ENCODE data around the gene IL17RB.

The IL17RB gene

DNA sequence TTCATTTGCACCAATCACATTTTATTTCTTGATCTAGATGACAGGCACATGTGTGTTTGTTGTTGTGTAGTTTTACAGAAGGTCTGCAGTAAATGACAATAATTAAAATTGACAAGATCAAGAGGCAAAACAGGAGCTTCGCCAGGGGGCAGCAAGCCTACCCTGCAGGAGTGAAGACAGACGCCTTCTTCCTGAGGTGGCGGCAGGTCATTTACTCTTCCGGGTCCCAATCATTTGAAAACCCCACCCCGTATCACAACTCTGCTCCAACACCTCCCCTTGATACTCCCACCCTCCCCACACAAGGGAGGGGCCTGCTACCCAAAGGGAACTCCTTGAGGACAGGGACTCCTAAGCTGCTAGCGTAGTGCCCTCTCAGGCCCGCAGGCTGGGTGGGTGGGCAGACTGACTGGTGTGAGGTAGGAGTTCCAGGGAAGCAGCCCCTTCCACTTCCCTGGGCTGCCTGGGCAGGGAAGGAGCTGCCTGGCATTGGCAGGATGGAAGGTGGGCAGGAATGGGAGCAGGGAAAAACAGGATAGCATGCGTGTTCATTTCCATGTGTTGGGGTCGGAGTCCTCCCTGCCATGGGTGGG lies 13.2 kb upstream of the IL17RB start:
- ATAC-seq (no peak), DNase-seq (no peak)

DNA sequence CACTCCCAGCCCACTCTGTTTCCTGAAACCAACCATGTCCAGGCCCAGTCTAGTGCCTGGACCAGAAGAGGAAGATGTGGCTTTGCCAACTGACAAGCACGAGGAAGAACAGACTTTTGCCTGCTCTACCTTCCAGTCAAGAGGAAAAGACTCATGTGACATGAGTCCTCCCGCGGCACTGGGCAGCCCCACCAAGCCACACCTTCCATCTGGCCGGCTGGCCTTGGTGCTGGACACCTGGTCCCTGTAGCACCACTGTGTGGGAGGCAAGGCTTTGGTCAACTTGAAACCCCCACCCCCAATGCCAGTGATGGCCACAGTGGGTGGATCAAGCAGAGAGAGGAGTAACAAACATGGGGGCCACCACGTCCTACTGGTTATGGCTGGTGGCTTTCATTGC lies 12.7 kb upstream of the IL17RB start:
- ATAC-seq (no peak), DNase-seq (no peak)

DNA sequence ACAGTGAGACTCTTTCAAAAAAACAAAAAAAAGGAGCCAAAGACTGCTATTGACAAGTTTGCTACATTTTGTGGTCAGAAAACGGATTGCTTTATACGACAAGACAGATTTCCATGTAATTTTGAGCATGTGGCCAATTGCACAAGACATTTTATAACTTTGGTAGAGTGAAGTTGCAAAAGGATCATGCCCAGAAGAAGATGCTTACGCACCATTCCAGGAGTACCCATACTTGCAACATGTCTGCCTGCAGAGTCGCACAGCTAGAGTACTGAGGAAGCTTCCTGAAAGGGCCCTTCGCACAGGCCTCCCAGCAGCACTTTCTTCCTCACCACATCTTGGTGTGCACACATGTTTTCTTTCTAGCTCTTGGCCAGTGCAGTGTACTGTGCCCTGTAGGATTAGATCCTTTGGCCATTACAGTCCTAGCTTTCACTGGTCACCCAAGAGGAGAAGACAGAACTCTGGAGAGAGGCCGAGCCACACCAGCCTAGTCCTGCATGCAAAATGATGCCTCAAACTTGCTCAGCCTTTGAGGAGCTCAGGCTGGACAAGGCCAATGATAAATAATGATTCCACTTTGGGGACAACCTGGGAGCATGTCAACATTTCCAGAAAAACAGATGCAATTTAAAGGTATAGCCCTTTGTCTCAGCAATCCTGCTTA lies 11.8 kb upstream of the IL17RB start:
- DNase-seq (no peak), ATAC-seq (no peak)

DNA sequence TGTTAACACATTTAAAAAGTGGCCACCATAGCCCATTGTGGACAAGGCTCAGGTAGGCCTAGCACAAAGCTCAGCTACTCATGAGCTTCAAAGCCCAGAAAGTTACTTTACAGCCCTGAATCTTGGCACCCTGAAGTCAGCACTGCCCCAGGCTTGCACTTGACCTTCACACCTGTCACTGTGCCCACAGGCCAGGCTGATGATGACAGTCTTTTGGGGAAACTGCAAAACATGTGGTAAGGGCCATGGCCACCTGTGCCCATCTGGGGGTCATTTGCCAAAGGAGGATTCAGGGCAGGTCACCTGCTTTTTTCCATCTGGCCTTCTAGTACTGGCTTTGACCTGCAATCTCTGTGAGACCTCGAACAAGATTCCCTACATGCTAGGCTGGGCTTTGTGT lies 11.1 kb upstream of the IL17RB start:
- DNase-seq: no peak
- no peak for ATAC-seq

- no peak for ATAC-seq
These were observed 10.1 kb upstream of the IL17RB start for GRCh38 chr3:53836084-53836872.

DNA sequence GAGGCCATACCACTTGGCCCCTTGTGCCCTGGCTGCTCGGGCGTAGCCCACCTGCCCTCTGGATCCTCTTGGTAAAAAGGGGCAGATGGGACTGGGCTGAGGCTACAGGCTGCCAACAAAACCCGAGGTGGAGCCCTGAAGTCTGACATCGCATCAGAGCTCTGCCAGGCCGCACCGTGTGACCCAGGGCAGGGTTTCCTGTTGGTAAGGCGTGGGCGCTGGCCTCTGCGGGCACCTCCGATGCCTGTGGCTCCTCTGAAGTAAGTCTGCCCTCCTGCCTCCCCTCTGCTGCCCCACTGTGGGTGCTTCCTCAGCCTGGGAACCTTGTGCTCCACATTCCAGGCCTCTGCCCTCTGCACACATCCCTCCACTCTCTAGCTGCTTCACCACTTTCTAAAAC lies 9.0 kb upstream of the IL17RB start:
- DNase-seq (peak; percentile 10), ATAC-seq (no peak)

More at GRCh38 chr3:53836084-53836872, 10.1 kb upstream of the IL17RB start:
- no peak for DNase-seq

- ATAC-seq: no peak
- no peak for DNase-seq
These were observed 5.1 kb upstream of the IL17RB start for GRCh38 chr3:53841296-53841695.

GRCh38 chr3:53842436-53843194 lies 3.8 kb upstream of the IL17RB start:
- DNase-seq (no peak), ATAC-seq (no peak)

DNA sequence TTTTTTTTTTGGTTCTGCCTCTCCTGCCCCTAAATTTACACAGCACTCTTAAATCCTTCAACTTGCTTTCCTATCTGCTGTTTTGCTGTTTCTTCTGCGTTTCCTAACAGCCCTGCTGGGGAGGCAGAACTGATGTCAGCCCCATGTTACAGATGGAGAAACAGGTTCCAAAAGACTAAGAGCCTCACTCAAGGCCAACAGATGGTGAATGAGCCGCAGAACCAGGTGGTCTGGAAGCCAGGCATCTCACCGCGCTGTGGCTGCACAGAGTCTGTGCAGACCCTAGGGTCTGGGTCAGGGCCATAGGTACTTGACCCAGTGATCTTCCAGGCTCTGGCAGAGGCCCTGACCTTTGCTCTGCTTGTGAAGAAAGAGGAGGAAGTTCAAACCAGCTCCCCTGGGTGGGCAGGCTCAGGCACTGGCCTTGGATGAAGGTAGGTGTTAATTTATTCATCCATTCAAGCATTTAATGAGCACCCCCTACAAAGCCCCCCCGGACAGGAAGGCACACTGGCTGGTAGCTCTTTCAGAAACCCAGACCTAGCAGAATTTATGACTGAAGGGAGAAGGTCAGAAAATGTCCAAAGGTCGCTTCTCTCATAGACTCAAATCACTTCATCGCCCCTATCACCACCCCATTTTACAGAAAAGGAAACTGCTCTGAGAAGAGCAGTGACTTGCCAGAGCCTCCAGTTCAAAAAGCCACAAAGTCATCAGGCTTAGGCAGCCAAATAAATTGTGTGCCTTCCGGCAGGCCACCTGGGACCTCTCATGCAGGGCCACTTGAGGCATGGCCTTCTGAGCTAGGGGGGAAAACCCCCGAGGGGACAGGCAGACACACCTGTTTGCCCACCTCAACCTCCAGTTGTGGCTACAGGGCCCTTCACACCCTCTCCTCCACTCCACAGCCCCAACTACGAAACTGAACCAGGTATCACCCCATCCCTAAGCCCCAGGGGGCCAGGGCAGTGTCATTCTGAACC lies 2.9 kb upstream of the IL17RB start:
- ATAC-seq (no peak), DNase-seq (no peak)

DNA sequence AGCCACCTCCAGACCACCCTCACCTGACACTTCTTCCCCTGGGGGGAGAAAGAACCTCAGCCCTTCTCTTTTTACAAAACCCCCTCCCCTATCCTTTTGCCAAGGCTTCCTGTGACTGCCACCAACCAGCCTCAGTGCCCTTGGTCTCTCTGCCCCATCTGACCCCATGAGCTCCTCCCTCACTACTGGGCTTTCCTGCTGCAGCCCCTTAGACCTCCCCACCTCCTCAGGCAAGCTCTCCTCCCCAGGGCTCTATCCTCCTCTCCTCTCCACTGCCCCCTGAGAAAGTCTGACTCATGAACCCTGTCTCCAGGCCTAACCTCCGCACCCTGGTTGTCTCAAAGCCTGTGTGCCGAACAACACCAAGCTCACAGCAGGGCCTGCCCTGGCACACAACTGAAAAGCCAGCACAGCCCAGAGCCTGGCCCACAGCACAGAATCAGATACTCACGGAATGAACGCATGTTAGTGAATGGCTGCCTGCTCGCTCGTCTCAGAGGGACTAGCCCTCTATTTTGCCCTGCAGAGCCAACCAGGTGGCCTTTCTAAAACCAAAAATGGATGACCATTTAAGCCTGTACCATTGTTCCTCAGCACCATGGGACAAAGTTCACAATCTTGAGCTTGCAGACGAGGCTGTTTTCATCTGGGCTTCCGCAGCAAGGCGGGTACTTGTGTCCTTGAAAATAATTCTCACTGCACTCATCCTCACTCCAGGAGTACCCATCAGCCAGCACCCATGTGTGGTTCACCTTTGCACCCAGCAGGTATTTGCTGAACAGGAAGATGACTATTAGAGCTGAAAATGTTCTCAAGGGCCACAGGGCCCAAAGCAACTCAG lies 1.9 kb upstream of the IL17RB start:
- DNase-seq: no peak
- no peak for ATAC-seq

- peak; percentile 16 for DNase-seq
- ATAC-seq: no peak
These were observed 1.1 kb upstream of the IL17RB start for GRCh38 chr3:53845103-53845880.

- no peak for DNase-seq
These were observed 561 bp upstream of the IL17RB start for GRCh38 chr3:53845881-53846133.

DNA sequence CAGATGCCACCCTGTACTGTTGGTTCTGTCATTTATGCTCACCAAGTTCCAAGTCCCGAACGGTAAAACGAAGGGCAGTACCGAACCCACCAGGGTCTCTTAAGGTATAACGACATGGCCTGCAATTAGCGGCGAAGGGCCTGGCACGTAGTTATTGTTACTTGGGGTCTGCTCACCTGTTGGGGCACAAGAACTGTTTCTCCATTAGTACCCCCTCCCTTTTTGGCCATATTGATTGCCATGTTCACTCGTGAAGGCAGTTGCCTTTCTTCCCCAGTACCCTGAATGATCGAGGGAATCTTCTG lies 435 bp downstream of the IL17RB start:
- ATAC-seq (no peak), DNase-seq (no peak)

More at GRCh38 chr3:53845881-53846133, 561 bp upstream of the IL17RB start:
- ATAC-seq: no peak

DNA sequence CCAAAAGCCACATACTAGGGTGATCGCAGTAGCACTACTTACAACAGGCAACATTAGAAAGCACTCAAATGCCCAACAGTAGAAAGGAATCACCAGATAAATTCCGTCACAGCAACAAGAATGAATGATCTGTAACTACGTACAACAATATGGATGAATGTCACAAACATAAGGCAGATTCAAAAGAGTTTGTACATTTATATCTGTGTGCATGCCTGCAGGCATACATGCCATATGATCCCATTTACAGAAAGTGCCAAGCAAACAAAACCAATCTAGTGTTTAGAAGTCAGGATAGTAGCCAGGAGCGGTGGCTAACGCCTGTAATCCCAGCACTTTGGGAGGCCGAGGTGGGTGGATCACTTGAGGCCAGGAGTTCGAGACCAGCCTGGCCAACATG lies 3.5 kb downstream of the IL17RB start:
- DNase-seq: no peak
- no peak for ATAC-seq

DNA sequence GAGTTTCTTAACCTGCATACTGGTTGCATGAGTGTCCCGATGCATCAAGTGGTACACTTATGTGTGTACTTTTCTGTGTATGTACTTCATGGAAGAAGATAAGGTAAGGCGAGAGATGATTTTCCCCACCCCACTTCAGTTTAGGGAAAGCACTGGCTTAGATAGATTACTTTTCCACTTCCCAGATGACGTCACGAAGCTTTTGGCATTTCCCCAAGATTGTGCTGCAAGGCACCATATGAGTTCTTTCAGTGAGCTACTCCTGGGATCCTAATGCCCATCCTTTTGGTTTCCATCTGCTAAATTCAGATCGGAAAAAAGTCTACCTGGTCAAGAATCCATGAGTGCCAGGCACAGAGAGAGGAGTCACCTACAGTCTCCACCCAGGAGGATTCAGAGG lies 4.5 kb downstream of the IL17RB start:
- DNase-seq (no peak), ATAC-seq (no peak)

DNA sequence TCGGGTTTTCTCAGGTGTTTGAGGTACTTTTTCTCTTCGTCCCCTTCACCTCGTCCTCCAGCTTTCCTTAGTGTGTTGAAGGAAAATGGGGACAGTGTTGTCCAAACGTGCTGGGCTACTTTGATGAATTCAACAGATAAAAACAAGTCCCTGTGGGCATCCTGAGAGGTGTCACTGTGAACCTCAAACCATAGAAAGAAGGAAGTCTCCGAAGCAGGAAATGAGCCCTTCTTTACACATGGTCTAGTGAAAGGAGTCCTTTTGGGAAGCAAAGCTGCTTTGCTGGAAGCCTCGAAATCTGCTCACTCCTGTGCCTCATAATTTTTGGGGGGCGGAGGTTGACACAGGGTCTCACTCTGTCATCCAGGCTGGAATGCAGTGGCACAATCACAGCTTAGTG lies 10.6 kb downstream of the IL17RB start:
- ATAC-seq (no peak), DNase-seq (no peak)

DNA sequence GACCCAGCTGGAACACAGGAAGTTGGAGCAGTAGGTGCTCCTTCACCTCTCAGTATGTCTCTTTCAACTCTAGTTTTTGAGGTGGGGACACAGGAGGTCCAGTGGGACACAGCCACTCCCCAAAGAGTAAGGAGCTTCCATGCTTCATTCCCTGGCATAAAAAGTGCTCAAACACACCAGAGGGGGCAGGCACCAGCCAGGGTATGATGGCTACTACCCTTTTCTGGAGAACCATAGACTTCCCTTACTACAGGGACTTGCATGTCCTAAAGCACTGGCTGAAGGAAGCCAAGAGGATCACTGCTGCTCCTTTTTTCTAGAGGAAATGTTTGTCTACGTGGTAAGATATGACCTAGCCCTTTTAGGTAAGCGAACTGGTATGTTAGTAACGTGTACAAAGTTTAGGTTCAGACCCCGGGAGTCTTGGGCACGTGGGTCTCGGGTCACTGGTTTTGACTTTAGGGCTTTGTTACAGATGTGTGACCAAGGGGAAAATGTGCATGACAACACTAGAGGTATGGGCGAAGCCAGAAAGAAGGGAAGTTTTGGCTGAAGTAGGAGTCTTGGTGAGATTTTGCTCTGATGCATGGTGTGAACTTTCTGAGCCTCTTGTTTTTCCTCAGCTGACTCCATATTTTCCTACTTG lies 11.9 kb downstream of the IL17RB start:
- ATAC-seq (no peak), DNase-seq (no peak)

GRCh38 chr3:53859178-53859577 lies 12.8 kb downstream of the IL17RB start:
- DNase-seq (no peak), ATAC-seq (no peak)

DNA sequence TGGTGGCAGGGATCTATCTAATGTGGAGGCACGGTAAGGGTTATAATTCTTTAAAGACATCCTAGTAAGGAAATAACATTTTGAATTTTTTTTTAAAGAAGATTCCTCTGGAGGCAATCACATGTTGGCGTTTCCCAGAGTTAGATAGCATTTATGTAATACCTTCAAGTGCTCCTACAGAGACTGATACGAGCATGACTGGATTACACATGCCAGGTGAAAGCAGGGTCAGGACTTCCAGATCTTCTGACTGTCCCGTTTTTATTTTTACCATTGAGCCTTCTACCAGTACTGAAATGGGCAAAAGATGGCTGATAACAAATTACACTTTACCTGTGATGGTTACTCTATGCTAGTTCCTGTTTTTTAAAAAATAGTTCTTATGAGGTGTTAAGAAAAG lies 13.8 kb downstream of the IL17RB start:
- ATAC-seq (no peak), DNase-seq (no peak)

DNA sequence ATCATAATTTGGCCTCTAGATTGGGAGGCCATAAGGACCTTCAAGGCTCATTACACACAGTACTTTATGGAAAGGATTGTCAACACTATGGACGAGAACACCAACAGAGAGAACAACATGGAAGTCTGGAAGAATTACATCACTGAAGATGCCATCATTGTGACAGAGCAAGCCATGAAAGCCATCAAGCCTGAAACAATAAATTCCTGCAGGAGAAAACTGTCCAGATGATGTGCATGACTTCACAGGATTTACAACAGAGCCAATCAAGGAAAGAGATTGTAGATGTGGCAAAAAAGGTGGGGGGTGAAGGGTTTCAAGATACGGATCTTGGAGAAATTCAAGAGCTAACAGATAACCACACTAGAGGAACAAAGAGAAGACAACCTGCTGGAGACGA lies 15.9 kb downstream of the IL17RB start:
- ATAC-seq (no peak), DNase-seq (no peak)
